Activated naive CD4-positive, alpha-beta T cell treated with anti-CD3 and anti-CD28 coated beads, Interleukin-2, amount 50 U/mL, for 16 hours (primary cell): ENCODE results near the gene CARM1.
"Not testable (repeated sequence)": the region's sequence is repeated elsewhere in the genome, so short reads cannot be mapped to it uniquely, and the experiment has no call there.

ENCODE experiments used
- DNase-seq: peaks from one replicate; pipeline ENCODE4 v3.0.0-alpha.2; 2020

Gene CARM1

DNA sequence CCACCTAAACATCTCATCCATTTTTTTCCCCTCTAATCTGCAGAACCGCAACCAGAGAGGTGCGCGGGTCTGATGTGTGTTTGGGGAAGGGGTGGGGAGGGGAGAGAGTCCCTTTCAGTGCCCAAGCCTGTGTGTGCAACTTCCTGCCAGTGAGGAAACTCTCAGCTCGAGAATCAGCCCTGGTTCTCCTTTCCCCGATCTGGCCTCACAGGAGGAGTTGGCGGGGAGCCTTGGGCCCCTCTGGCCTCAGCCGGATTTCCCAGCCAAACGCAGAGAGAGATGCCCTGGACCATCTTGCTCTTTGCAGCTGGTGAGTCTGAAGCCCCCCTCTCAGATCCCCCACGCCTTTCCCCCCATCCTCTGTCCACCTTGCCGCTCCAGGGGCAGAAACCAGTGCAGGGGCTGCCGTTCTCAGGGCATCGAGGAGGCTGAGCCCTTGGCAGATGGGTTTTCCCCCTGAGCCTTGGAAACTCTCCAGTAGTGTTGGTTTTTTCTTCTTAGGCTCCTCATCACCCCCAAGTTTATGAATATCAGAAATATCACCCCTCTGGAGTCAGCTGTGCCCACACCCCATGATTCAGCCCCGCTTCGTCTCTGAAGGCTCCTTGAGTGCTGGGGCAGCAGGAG lies 23.0 kb upstream of the CARM1 start, which contains the start of gene C19orf38:
TSS of gene C19orf38 (plus strand) at position 186 of the 627 bp plus-strand sequence. CDS start at position 280, 94 bp downstream.
- no peak for DNase-seq

DNA sequence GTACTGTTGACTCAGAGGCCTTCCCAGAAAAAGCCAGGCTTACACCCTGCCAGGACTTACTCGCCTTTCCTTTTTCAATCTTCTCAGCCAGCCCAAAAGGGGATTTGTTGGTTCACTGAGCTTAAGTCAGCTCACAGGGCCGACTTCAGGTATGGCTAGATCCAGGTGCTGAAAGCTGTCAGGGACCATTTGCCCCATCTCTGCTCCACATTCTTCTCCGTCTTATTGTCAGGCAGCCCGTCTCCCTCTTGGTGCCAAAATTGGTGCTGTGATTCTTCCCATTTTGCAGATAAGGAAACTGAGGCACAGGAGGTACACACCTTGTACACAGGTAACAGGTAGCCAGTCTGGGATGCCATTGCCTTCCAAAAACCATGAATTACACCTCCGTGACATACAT lies 20.7 kb upstream of the CARM1 start:
- DNase-seq = no peak

DNA sequence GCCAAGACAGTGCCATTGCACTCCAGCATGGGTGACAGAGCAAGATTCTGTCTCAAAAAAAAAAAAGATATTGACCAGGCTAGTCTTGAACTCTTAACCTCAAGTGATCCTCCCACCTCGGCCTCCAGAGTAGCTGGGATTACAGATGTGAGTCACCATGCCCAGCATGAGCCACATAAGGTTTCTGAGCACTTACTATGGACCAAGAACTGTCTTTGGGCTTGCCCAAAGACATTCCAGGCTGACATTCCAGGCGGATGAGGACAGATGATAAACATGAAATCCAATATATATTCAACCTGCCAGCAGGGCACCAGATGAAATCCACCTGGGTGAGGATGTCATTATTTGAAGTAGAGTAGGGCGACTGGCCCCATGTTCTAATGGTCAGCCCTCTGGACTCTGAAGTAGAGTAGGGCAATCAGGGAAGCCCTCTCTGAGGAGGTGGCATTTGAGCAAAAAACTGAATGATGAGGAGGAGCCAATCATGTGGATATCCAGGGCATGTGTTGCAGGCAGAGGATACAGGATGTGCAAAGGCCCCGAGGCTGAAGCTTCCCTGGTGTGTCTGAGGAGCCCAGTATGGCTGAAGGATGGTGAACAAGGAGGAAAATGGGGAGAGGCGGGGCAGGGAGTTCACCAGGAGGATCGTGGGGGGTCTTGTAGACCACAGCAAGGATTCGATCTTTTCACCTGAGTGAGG lies 19.1 kb upstream of the CARM1 start:
- no peak for DNase-seq

DNA sequence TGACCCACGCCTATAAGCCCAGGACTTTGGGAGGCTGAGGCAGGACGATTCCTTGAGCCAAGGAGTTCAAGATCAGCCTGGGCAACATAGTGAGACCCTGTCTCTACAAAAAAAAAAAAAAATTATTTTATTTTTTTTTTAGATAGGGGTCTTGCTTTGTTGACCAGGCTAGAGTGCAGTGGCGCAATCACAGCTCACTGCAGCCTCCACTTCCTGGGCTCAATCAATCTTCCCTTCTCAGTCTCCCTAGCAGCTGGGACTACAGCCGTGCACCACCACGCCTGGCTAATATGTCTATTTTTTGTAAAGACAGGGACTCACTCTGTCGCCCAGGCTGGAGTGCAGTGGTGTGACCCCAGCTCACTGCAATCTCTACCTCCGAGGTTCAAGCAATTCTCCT lies 18.4 kb upstream of the CARM1 start:
- DNase-seq = no peak

DNA sequence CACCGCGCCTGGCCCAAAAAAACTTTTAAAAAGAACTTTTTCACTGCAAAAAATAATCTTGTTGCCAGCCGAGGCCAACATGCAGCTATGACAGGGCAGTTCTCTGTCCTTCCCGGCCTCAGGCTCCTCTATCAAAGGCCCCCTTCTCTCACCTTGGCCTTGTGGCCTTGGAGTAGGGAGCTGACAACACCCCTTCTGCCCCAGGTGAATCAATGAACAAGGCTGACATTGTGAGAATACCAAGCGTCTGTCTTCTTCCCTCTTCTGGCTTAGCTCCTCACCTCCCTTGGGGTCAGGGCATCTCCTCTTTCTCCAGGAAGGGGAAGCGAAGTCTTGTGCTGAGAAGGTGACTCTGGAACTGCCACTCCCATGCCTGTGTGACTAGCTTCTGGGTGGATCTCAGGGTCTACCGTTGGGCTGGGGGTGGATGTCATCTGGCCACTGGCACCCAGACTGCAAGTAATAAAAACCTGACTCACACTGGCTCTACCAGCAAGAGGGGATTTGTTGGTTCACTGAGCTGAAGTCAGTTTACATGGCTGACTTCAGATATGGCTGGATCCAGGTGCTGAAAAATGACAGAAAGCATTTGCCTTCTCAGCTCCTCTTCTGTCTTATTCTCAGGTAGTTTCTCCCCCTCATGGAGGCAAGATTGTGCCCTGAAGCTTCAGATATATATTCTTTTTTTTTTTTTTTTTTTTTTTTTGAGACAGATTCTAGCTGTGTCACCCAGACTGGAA lies 16.8 kb upstream of the CARM1 start:
- no peak for DNase-seq

DNA sequence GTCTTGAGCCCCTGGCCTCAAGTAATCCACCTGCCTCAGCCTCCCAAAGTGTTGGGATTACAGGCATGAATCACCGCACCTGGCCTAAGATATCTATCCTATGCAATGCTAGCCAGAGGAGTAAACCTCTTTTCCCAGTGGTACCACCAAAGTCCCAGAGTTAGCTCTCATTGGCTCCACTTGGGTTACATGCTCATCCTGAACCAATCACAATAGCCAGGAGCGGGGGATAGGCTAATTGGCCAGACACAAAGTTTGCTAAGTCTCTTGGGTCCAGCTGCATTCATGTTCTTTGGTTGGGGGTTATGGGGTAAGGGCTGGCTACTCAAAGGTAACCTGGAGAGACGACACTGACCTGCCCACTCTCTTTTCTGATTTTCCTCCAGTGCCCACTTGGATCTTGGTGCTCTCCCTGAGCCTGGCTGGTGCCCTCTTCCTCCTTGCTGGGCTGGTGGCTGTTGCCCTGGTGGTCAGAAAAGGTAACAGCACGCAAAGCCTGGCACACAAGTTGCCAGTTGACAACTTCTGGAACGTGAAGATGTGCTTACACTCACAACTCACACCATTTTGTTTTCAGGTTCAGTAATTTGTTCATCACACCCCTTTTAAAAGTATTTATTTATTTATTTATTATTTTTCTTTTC lies 15.4 kb upstream of the CARM1 start:
- no peak for DNase-seq

DNA sequence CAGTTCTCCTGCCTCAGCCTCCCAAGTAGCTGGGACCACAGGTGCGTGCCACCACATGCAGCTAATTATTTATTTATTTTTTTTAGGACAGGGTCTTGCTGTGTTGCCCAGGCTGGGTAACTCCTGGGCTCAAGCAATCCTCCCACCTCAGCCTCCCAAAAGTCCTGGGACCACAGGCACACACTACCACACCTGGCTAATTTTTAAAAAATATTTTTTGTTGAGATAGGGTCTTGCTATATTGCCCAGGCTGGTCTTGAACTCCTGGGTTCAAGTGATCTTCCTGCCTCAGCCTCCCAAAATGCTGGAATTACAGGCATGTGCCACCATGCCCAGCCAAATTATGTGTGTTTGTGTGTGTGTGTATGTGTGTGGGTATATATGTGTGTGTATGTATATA lies 14.5 kb upstream of the CARM1 start:
- DNase-seq = not testable (repeated sequence)

DNA sequence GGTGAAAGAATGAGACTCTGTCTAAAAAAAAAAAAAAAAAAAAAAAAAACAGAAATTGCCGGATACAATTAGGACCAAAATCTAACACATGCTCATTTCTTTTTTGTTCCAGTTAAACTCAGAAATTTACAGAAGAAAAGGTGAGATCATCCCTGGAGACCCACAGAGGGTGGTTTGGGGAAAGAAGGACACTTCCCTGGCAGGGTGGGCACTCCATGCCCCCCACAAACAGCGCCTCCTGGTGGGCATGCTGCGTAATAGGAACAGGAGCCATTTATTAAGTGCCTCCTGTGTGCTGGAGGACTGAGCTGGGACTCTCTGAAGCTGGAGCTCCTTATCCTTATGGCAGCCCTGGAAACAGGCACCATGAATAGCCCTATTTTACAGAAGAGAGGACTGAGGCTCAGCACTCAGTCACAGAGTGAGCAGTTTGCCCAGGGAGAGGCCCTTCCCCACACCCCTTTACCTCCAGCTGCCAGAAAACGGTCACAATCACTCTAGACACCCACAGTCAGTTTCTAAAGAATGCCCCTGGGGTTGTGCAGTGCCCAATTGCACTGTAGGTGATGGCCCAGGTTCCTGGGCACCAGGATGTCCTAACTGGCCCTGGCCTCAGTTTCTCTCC lies 13.0 kb upstream of the CARM1 start:
- no peak for DNase-seq

DNA sequence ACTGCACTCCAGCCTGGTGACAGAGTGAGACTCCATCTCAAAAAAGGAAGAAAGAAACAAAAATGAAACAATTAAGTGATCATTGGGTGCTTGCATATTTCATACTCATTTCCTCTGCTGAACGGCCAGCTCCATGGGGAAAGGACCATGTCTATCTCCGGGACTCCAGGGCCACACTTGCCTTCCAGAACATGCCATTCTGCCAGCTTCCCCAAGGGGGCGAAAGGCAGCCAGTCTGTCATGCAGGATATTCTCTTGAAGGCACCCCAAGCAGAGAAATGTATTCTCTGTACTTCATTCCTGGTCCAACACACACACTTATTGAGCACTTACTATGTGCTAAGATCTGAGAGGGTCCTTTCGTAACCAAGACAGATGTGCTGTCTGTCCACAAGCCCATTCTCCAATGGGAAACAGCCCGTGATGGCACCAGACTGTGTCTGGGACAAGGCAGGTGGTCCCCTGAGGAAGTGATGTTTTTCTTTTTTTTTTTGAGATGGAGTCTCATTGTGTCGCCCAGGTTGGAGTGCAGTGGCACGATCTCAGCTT lies 10.2 kb upstream of the CARM1 start:
- peak; percentile 42 for DNase-seq

DNA sequence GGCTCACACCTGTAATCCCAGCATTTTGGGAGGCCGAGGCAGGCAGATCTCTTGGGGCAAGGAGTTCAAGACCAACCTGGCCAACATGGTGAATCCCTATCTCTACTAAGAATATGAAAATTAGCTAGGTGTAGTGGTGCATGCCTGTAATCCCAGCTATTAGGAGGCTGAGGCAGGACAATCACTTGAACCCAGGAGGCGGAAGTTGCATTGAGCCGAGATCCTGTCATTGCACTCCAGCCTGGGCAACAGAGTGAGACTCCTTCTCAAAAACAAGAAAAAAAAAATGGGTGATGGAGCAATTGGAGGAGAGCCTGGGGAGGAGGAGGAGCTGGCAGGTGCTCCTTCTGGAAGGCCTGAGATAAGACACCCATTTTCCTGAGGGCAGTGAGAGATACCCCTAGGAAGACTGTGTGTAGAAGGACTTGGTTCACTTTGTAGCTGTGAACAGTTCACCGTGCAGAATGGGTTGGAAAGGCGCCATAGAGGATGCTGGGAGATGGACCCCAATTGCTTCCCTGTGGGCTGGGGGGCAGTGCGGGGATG lies 8.7 kb upstream of the CARM1 start:
- no peak for DNase-seq

DNA sequence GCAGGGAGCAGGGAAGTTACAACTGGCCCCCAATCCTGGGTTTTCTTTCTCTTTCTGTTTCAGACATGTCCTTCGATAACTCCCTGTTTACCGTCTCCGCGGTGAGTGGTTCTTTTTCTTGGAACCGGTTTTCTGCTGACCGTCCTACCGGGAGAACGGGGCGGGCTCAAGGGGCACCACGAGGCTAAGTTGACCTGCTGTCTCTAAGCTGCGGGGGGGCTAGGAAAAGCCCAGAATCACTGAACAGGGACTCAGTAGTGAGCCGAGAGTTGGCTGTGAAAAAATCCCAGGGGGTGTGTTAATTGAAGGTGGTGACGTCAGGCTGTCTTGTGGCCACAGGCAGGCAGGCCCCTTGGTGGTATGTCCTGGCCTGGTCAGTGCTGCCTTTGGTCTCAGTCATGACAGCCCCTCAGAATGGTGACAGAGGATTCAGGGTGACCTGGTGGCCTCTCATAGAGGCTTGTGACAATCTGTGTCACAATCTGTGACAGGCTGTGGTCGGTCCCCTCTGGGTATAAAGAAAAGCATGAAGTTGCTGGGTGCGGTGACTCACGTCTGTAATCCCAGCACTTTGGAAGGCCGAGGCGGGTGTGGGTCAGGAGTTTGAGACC lies 8.1 kb upstream of the CARM1 start:
- DNase-seq = no peak

DNA sequence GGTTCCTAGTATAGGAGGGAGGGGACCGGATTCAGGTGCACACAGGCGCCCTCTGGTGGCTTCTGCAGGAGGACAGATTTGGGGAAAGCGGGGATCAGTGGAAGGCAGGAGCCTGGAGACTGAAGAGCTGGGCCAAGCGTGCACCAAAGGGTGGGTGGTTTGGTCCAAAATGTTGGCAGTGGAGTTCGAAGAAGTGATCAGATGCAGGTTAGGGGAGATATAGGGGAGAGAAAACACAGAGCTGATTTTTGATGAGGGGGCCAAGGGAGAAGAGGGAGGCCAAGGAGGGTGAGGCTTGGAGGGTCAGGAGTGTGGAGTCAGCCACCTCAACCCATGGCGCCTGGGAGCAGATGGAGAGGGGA lies 6.8 kb upstream of the CARM1 start:
- DNase-seq = peak; percentile 81

DNA sequence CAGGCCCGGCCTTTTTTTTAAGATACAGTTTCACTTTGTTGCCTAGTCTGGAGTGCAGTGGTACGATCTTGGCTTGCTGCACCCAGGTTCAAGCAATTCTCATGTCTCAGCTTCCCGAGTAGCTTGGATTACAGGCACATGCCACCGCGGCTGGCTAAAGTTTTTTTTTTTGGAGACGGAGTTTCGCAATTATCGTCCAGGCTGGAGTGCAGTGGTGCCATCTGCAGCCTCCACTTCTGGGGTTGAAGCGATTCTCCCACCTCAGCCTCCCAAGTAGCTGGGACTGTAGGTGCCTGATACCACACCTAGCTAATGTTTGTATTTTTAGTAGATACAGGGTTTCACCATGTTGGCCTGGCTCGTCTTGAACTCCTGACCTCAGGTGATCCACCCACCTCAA lies 4.9 kb upstream of the CARM1 start:
- DNase-seq = no peak

DNA sequence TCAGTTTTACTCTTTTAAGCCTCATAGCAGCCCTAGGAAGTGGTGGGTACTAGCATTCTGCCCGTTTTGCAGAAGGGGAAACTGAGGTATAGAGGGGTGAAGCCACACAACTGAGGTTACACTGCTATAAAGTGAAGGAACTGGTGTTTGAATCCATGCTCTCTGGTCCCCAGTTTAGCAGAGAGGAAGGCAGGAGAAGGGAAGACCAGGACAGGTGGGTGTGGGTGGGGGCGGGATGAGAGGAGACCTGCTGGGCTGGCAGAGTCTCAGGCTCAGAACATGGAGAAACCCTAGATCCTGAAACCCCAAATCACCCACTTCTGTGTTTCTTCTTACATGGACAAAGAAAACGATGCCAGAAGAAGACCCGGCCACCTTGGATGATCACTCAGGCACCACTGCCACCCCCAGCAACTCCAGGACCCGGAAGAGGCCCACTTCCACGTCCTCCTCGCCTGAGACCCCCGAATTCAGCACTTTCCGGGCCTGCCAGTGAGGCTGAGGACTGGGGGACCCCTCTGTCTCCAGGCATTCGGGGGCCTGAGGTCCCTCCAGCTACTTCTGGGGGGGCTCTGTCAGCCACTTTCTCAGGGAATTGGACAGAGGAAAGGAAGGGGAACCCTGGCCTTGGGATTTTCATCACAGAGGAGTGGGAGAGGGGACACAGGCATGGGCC lies 2.3 kb upstream of the CARM1 start:
- no peak for DNase-seq

DNA sequence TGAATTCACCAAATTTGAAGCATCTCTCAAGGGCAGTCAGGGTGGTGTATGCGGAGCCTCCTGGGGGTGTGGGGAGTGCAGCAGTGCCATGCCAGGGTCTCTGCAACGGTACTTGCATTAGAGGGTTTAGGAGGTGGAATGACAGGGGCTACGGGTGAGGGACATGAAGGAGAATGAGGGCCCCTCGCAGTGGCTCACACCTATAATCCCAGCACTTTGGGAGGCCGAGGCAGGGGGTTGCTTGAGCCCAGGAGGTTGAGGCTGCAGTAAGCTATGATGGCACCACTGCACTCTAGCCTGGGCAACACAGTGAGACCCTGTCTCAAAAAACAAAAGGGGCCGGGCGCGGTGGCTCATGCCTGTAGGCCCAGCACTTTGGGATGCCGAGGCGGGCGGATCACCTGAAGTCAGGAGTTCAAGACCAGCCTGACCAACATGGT lies 1.5 kb upstream of the CARM1 start:
- not testable (repeated sequence) for DNase-seq

DNA sequence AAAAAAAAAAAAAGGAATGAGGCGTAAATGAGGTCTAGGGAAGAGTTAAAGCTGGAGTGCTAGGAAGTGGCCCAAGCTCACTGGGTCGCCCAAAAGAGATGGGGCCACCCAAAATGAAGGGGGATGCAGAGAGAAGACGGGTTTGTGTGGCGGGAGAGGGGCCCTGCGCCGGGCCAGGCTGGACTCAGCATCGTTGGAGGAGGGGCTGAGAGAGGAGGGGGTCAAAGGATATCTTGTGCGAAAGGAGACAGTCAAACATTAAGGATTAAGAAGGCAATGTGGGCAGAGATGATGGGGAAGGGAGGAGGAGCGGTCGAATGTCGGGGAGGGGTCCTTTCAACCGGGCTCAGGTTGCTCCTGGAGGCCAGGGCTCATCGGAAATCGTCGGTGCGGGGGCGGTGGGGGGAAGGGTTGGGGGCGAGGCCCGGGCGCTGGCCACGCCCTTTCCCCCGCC lies 825 bp upstream of the CARM1 start:
- no peak for DNase-seq

DNA sequence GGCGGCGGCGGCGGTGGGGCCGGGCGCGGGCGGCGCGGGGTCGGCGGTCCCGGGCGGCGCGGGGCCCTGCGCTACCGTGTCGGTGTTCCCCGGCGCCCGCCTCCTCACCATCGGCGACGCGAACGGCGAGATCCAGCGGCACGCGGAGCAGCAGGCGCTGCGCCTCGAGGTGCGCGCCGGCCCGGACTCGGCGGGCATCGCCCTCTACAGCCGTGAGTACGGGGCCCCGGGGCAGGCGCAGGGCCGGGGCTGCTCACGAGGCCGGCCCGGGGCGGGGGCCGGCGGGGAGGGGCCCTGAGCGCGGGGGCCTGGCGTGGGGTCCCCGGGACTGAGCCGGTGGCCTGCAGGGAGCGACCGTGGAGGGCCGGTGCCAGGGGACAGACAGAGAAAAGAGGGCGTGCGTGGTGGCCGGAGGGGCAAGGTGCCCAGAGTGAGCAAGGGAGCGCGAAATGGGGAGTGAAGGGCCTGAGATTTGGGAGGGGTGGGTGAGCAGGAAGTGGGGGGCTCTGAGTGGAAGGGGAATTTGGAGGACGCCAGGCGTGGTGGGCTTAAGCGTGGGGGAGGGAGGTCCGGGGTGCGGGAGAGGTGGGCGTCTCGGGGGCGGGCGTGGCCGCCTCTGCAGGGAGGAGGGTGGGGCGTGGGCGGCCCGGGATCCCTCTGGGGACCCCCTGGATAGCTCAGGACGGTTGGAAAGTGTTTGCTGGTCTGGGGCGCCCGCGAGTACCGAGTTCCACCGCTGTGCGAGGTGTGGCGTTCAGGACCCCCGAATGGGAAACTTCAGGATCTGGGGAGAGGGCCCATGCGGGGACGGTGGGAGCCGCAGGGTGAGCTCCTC lies 575 bp downstream of the CARM1 start:
- DNase-seq = peak; percentile 42

DNA sequence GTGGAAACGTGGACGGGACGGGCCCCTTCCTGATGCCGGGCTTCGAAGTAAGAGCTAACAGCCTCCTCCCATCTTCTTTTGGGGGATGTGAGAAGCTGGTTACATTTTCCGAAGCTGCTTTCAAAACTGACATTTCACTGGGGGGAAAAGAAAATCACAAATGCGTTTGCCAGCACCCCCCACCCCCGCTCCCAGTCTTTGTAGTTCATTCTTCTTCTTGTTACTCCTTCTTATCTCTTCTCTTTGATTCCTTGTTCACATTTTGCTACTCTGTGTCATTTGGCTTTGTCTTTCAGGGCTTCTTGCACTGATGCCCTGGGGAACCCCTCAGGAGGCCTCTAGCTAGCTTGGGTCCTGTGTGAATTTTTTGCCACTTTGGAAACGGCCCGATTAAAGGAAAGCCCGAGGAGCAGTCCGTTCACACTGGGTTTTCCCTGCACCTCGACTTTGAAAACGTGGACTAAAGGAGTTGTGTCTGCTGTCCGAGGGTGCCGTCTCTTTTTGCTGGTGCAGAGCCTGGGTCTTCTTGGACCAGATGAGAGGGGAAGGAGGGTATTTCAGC lies 1.3 kb downstream of the CARM1 start:
- DNase-seq = peak; percentile 54

DNA sequence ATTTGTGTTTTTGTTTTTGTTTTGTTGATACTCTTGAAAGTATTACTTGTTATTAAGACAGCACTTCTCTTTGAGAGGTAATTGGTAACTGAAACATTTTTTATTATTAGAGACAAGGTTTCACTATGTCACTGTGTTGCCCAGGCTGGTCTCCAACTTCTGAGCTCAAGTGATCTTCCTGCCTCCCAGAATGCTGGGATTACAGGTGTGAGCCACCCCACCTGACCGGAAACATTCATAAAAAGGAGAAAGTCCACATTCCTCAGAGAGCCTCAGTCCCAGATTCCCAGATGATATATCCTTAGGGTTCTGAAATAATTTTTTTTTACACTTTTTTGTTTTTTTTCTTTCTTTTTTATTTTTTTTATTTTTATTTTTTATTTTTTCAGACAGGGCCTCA lies 2.7 kb downstream of the CARM1 start:
- DNase-seq = no peak
